ENCODE measurements around the gene MAIP1. TPM values are rescaled to one million over a fixed set of nuclear protein-coding genes. Genes with fewer than 3 reads are reported as not detected.
A peak's percentile ranks its signal among the peaks of the same experiment; 100 is the strongest.

MAIP1 gene
- total RNA-seq, 1 donor from 2014 or later, result 25.4 TPM

DNA sequence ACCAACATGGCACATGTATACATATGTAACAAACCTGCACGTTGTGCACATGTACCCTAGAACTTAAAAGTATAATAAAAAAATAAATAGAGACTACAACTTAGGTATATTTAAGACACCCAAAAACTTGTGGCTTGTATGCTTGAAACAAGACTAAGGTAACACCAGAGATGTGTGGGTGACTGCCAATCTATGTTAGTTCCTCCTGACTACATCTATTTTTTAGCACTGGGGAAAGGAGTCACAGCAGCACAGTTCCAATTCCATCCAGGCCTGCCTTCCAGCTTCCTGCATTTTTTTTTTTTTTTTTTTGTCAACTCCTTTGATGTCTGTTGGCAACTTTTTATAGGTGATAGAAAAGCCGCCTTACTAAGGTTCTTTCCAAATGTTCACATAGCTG lies 26.1 kb upstream of the MAIP1 start:
- no peak overlapping the region for H3K4me3 ChIP-seq (ENCODE audit: low read depth, low read length)
- TF ChIP-seq, protein P1, sequence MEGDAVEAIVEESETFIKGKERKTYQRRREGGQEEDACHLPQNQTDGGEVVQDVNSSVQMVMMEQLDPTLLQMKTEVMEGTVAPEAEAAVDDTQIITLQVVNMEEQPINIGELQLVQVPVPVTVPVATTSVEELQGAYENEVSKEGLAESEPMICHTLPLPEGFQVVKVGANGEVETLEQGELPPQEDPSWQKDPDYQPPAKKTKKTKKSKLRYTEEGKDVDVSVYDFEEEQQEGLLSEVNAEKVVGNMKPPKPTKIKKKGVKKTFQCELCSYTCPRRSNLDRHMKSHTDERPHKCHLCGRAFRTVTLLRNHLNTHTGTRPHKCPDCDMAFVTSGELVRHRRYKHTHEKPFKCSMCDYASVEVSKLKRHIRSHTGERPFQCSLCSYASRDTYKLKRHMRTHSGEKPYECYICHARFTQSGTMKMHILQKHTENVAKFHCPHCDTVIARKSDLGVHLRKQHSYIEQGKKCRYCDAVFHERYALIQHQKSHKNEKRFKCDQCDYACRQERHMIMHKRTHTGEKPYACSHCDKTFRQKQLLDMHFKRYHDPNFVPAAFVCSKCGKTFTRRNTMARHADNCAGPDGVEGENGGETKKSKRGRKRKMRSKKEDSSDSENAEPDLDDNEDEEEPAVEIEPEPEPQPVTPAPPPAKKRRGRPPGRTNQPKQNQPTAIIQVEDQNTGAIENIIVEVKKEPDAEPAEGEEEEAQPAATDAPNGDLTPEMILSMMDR (conservative IDR thresholded peaks at IDR 0.05; ENCODE audit: low read depth, low read length), result no peak
- no peak for DNase-seq (ENCODE audit: low read depth)

DNA sequence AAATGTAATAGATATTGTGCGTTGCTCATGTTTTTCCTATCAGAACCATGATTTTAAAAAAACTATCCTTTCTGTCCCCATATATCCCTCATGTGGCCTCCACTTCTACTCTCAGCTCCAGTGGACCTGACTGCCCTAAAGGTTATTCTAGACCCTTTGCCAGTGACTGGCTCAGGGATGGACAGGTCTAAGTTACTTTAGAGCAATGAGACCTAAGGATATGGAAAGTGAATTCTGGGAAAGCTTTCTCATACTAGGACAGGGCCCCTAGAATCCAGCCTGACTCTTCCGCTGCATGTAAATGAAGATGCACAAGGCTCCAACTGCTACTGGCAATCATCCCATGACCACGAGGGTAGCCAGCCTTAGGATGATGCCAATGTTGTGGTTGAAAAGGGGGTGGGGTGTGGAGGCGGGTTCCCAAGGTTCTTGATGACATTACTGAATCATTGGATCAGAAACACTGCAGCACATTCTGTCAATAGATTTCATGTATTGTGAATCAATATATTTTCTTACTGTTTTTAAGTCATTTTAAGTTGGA lies 23.0 kb upstream of the MAIP1 start:
- TF ChIP-seq, protein P1 (conservative IDR thresholded peaks at IDR 0.05; ENCODE audit: low read depth, low read length), result no peak
- DNase-seq (ENCODE audit: low read depth), result no peak
- H3K4me3 ChIP-seq (ENCODE audit: low read depth, low read length), result no peak overlapping the region

DNA sequence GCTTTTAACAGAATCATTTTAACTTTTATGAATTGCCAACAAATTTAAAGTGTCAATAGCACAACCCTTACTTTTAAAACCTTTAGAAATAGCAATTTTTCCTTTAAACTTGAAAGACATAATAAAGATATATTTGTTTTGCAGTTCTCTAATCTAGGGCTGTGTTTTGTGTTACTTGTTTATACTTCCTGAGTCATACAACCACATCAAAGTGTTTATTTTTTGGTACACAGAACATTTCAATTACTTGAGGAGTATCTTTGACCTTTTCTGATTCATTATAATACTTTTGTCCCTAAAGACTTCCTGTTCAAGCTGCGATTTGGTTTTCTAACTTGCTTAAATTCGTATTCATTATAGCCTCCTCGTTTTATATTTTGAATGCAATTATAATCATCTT lies 21.9 kb upstream of the MAIP1 start:
- no peak for DNase-seq (ENCODE audit: low read depth)
- TF ChIP-seq, protein P1 (conservative IDR thresholded peaks at IDR 0.05; ENCODE audit: low read depth, low read length), result no peak

DNA sequence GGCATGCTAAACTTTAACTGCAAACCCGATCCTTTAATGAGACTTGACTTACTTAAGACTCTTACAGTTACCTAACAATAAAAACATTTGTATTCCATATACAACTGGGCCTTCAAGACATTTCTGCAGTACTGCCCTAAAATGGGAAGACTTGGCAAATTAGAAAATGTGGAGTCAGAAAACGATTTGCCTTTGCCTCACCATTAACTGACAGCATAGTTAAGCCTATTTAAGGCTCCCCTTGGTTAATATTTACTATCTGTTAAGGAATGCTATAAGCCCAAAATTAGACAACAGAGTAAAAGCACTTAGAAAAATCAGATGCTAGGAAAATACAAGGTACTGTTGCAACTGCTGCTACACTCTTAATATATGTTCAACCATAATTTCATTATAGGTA lies 18.8 kb upstream of the MAIP1 start:
- TF ChIP-seq, protein P1 (conservative IDR thresholded peaks at IDR 0.05; ENCODE audit: low read depth, low read length), result no peak
- no peak overlapping the region for H3K4me3 ChIP-seq (ENCODE audit: low read depth, low read length)
- DNase-seq (ENCODE audit: low read depth), result no peak

More for the DNA sequence above, 21.9 kb upstream of the MAIP1 start:
- H3K4me3 ChIP-seq (ENCODE audit: low read depth, low read length), result no peak overlapping the region

DNA sequence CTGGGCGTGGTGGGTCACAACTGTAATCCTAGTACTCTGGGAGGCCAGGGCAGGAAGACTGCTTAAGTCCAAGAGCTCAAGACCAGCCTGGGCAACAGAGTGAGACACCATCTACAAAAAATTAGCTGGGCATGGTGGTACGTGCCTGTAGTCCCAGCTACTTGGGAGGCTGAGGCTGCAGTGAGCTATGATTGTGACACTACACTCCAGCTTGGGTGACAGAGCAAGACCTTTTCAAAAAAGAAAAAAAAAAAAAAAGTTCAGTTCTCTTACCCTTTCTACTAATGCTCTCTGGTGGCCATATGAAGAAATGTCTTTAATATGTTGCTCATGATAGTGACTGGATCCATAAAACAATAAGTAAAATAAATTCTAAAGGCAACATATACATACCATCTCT lies 15.0 kb upstream of the MAIP1 start:
- no peak overlapping the region for H3K4me3 ChIP-seq (ENCODE audit: low read depth, low read length)
- TF ChIP-seq, protein P1 (conservative IDR thresholded peaks at IDR 0.05; ENCODE audit: low read depth, low read length), result peak; percentile 40
- DNase-seq (ENCODE audit: low read depth), result no peak

DNA sequence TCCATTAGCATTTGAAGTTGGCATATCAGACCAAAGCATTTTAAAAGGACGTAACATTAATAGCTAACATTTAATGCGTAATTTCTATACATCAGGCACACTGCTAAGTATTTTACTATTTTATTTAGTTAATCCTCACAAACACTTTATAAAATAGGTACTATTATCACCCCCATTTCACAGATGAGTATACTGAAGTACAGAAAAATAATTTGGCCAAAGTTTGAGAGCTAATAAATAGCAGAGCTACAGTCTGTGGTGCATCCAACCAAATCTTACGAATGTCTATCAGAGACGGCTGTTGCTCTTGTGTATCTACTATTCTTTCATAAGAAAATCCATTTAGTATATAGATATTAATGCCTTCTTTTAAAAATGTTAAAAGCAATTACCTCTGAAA lies 12.0 kb upstream of the MAIP1 start:
- TF ChIP-seq, protein P1 (conservative IDR thresholded peaks at IDR 0.05; ENCODE audit: low read depth, low read length), result no peak
- no peak overlapping the region for H3K4me3 ChIP-seq (ENCODE audit: low read depth, low read length)
- DNase-seq (ENCODE audit: low read depth), result no peak

DNA sequence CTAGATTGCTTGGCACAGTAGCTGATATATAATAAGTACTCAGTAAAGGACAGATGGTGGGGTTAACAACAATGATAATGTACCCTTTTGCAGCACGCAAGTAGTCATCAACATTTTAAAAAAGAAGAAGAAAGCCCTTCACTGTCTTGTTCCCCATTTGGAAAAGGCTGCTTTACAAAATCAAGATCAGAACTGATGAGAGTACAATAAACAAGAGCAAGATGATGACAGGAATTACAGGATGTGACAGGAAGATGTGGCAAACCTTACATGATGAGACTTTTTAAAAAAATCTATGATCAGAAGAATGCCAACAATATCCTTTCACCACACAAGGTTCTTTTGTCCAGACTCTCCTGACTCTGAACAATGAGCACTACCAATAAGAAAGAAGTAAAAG lies 9.2 kb upstream of the MAIP1 start:
- no peak for DNase-seq (ENCODE audit: low read depth)
- H3K4me3 ChIP-seq (ENCODE audit: low read depth, low read length), result no peak overlapping the region
- TF ChIP-seq, protein P1 (conservative IDR thresholded peaks at IDR 0.05; ENCODE audit: low read depth, low read length), result no peak

All from epithelial cell of proximal tubule (primary cell).